Naive thymus-derived CD4-positive, alpha-beta T cell (primary cell): ENCODE data around the gene UBE2I. TPM values are rescaled to one million over a fixed set of nuclear protein-coding genes. Genes with fewer than 3 reads are reported as not detected.
A peak's percentile ranks its signal among the peaks of the same experiment; 100 is the strongest.
"Not testable (repeated sequence)": the region's sequence is repeated elsewhere in the genome, so short reads cannot be mapped to it uniquely, and the experiment has no call there.

Experiments used
- ATAC-seq: fragments of 150-1000 bp; cut with Tn5 transposase; 2 replicates; pipeline ENCODE4 v1.10.0; 2021; ENCODE audit warnings: mild to moderate bottlenecking, moderate library complexity
- CTCF ChIA-PET: fragments of 350-600 bp; sonication (Branson Sonifier 250); formaldehyde crosslinking; loops from one replicate; lab custom pipeline; 2021; ENCODE audit warnings: antibody characterized with exemption; lab: Charles Lee
- POLR2A ChIA-PET: fragments of 350-600 bp; sonication (Branson Sonifier 250); formaldehyde crosslinking; loops from one replicate; lab custom pipeline; 2021; ENCODE audit warnings: antibody characterized with exemption, inconsistent platforms; lab: Charles Lee
- DNase-seq, 9 donors: peaks; one replicate each; pipeline versions ENCODE4 v3.0.0 to v3.0.0-alpha.2; 2020 to 2022; ENCODE audit warnings: mixed read lengths in 1 of 9
- H3K27ac ChIP-seq: one replicate; pipeline ENCODE4 v1.7.0; 2013; ENCODE audit warnings: mild to moderate bottlenecking, low read depth, low read length, moderate library complexity
- H3K27me3 ChIP-seq, 2 donors: one replicate each; pipeline ENCODE4 v1.7.0; 2013; ENCODE audit warnings: low read length in 2 of 2, mild to moderate bottlenecking in 2 of 2, moderate library complexity in 2 of 2; ENCODE audit not compliant: control insufficient read depth in 2 of 2, insufficient read depth in 2 of 2
- H3K36me3 ChIP-seq, 3 experiments: 1 replicate in 2 of 3; 2 replicates in 1 of 3; pipeline ENCODE4 v1.7.0; 2013; ENCODE audit warnings: low read length in 3 of 3, mild to moderate bottlenecking in 3 of 3, moderate library complexity in 1 of 3; ENCODE audit not compliant: insufficient read depth in 3 of 3, control insufficient read depth in 2 of 3
- H3K4me1 ChIP-seq, 2 donors: one replicate each; pipeline ENCODE4 v1.7.0; 2013; ENCODE audit warnings: low read length in 2 of 2, mild to moderate bottlenecking in 2 of 2, moderate library complexity in 1 of 2; ENCODE audit not compliant: control insufficient read depth in 2 of 2, insufficient read depth in 2 of 2
- H3K4me3 ChIP-seq: 2 replicates; pipeline ENCODE4 v1.7.0; 2013; ENCODE audit warnings: mild to moderate bottlenecking, low read length
- H3K9me3 ChIP-seq, 3 experiments: 1 replicate in 2 of 3; 2 replicates in 1 of 3; pipeline ENCODE4 v1.7.0; 2013; ENCODE audit warnings: low read length in 3 of 3; ENCODE audit not compliant: control insufficient read depth in 2 of 3
- H3K27ac Mint-ChIP-seq, 9 donors: one replicate each; pipeline ENCODE4 v1.8.0; 2020 to 2022; ENCODE audit warnings: mixed read lengths in 9 of 9, mild to moderate bottlenecking in 8 of 9, moderate library complexity in 5 of 9, inconsistent platforms in 2 of 9
- H3K27me3 Mint-ChIP-seq, 5 donors: one replicate each; pipeline ENCODE4 v1.8.0; 2021 to 2022; ENCODE audit warnings: mixed read lengths in 5 of 5, mild to moderate bottlenecking in 1 of 5
- H3K36me3 Mint-ChIP-seq, 5 donors: one replicate each; pipeline ENCODE4 v1.8.0; 2020 to 2022; ENCODE audit warnings: mixed read lengths in 5 of 5, mild to moderate bottlenecking in 3 of 5, inconsistent platforms in 1 of 5
- H3K4me1 Mint-ChIP-seq, 7 donors: one replicate each; pipeline ENCODE4 v1.8.0; 2020 to 2022; ENCODE audit warnings: mixed read lengths in 7 of 7, mild to moderate bottlenecking in 3 of 7, inconsistent platforms in 1 of 7
- H3K4me3 Mint-ChIP-seq, 10 donors: one replicate each; pipeline ENCODE4 v1.8.0; 2020 to 2022; ENCODE audit warnings: mild to moderate bottlenecking in 10 of 10, mixed read lengths in 10 of 10, moderate library complexity in 6 of 10, inconsistent platforms in 2 of 10
- H3K9me3 Mint-ChIP-seq, 11 donors: one replicate each; pipeline ENCODE4 v1.8.0; 2020 to 2022; ENCODE audit warnings: mixed read lengths in 11 of 11, mild to moderate bottlenecking in 4 of 11, inconsistent platforms in 1 of 11, moderate library complexity in 1 of 11
- intact Hi-C, 2 donors: fragments of 100-400 bp; cut with micrococcal nuclease; formaldehyde crosslinking; loops; one replicate each; pipeline ENCODE4 v1.15.1; 2023
- polyA plus RNA-seq, 2 donors: library from polyadenylated mRNA; unstranded; fragments of 300-500 nt; fragmentation: Illumina TruSeq; gene quantifications; one replicate each; pipeline ENCODE4 v1.2.3, GENCODE V29; 2021
- total RNA-seq, 6 experiments: library from RNA in 5 of 6; stranded (reverse) in 5 of 6; gene quantifications; 1 replicate in 5 of 6; 2 replicates in 1 of 6; pipeline ENCODE4 v1.2.3 and lab custom pipeline; 2021 to 2026

The UBE2I gene
- total and polyA plus RNA-seq, 7 experiments from 2014 or later = 67.2 to 277 (median 176) TPM

GRCh38 chr16:1263591-1264344, 45.7 kb upstream of the UBE2I start:
- Mint-ChIP-seq H3K27ac (peak overlapping the region in 1 of 9 donors; percentile 5), H3K36me3 (no peaks in the 10 kb centered on the region), H3K4me3 (no peak overlapping the region), H3K27me3 (peaks cover 18 to 27% (median 18%) of the 10 kb centered on the region in 5 donors), H3K9me3 (peaks cover 0 to 10% (median 0%) of the 10 kb centered on the region in 11 donors), H3K4me1 (peaks cover 0 to 8% (median 5%) of the 10 kb centered on the region in 7 donors)
- H3K27me3 ChIP-seq = no peaks in the 10 kb centered on the region
- no peaks in the 10 kb centered on the region for H3K9me3 ChIP-seq
- DNase-seq (no peak), ATAC-seq (no peak)
- H3K36me3 ChIP-seq = no peaks in the 10 kb centered on the region
- H3K27ac ChIP-seq = no peak overlapping the region
- CTCF ChIA-PET = no interaction called here
- POLR2A ChIA-PET = no interaction called here
- intact Hi-C loops = no loop called here
- H3K4me3 ChIP-seq = no peak overlapping the region
- H3K4me1 ChIP-seq = no peaks in the 10 kb centered on the region

GRCh38 chr16:1264345-1265089, 44.9 kb upstream of the UBE2I start:
- POLR2A ChIA-PET = no interaction called here
- Histone ChIP-seq H3K4me1 (no peaks in the 10 kb centered on the region), H3K27me3 (no peaks in the 10 kb centered on the region), H3K9me3 (no peaks in the 10 kb centered on the region), H3K36me3 (no peaks in the 10 kb centered on the region), H3K27ac (no peak overlapping the region), H3K4me3 (no peak overlapping the region)
- CTCF ChIA-PET = no interaction called here
- Mint-ChIP-seq H3K4me1 (peaks cover 0 to 3% (median 0%) of the 10 kb centered on the region in 7 donors), H3K36me3 (no peaks in the 10 kb centered on the region), H3K9me3 (peaks cover 0 to 10% (median 0%) of the 10 kb centered on the region in 11 donors), H3K27ac (peak overlapping the region in 1 of 9 donors; percentile 5), H3K4me3 (no peak overlapping the region), H3K27me3 (peaks cover 13 to 22% (median 13%) of the 10 kb centered on the region in 5 donors)
- intact Hi-C loops = no loop called here
- no peak for DNase-seq
- no peak for ATAC-seq

GRCh38 chr16:1265090-1265630, 44.3 kb upstream of the UBE2I start:
- H3K36me3 Mint-ChIP-seq = no peaks in the 10 kb centered on the region
- intact Hi-C loops = no loop called here
- no peaks in the 10 kb centered on the region for H3K36me3 ChIP-seq
- no peaks in the 10 kb centered on the region for H3K27me3 ChIP-seq
- H3K27ac ChIP-seq = no peak overlapping the region
- POLR2A ChIA-PET = no interaction called here
- H3K4me1 Mint-ChIP-seq = peaks cover 0 to 3% (median 0%) of the 10 kb centered on the region in 7 donors
- peaks cover 13 to 19% (median 14%) of the 10 kb centered on the region in 5 donors for H3K27me3 Mint-ChIP-seq
- H3K4me3 ChIP-seq = no peak overlapping the region
- CTCF ChIA-PET = no interaction called here
- H3K4me1 ChIP-seq = no peaks in the 10 kb centered on the region
- H3K9me3 ChIP-seq = no peaks in the 10 kb centered on the region
- no peak overlapping the region for H3K4me3 Mint-ChIP-seq
- no peak for DNase-seq
- ATAC-seq = no peak
- no peak overlapping the region for H3K27ac Mint-ChIP-seq
- peaks cover 0 to 10% (median 0%) of the 10 kb centered on the region in 11 donors for H3K9me3 Mint-ChIP-seq

- Mint-ChIP-seq H3K36me3 (no peaks in the 10 kb centered on the region), H3K4me3 (no peak overlapping the region), H3K27ac (no peak overlapping the region), H3K9me3 (peaks cover 0 to 10% (median 0%) of the 10 kb centered on the region in 11 donors), H3K27me3 (peaks cover 7 to 13% (median 12%) of the 10 kb centered on the region in 5 donors), H3K4me1 (peaks cover 0 to 2% (median 0%) of the 10 kb centered on the region in 7 donors)
- no peaks in the 10 kb centered on the region for H3K9me3 ChIP-seq
- ChIA-PET POLR2A (no interaction called here), CTCF (no interaction called here)
- H3K27ac ChIP-seq = no peak overlapping the region
- ATAC-seq (no peak), DNase-seq (no peak)
- no peaks in the 10 kb centered on the region for H3K36me3 ChIP-seq
- no peaks in the 10 kb centered on the region for H3K4me1 ChIP-seq
- no peak overlapping the region for H3K4me3 ChIP-seq
- H3K27me3 ChIP-seq = no peaks in the 10 kb centered on the region
- intact Hi-C loops = no loop called here
Measured at GRCh38 chr16:1265826-1266225, 43.6 kb upstream of the UBE2I start.

GRCh38 chr16:1269418-1269817, 40.0 kb upstream of the UBE2I start:
- H3K36me3 Mint-ChIP-seq, intact Hi-C loops, H3K27me3 ChIP-seq, H3K9me3 ChIP-seq, H3K4me3 ChIP-seq, H3K9me3 Mint-ChIP-seq, H3K4me1 Mint-ChIP-seq, H3K4me1 ChIP-seq, POLR2A ChIA-PET, H3K27ac Mint-ChIP-seq, H3K36me3 ChIP-seq, H3K27ac ChIP-seq, DNase-seq, ATAC-seq, H3K4me3 Mint-ChIP-seq, CTCF ChIA-PET: not testable (repeated sequence)
- peaks cover 2 to 18% (median 8%) of the 10 kb centered on the region in 5 donors for H3K27me3 Mint-ChIP-seq

GRCh38 chr16:1271380-1271723, 38.1 kb upstream of the UBE2I start:
- CTCF ChIA-PET = no interaction called here
- Mint-ChIP-seq H3K4me3 (peak overlapping the region in 1 of 10 donors; percentile 57), H3K4me1 (peaks cover 0 to 8% (median 0%) of the 10 kb centered on the region in 7 donors), H3K27ac (no peak overlapping the region), H3K36me3 (no peaks in the 10 kb centered on the region), H3K27me3 (peaks cover 2 to 31% (median 16%) of the 10 kb centered on the region in 5 donors), H3K9me3 (peaks cover 0 to 2% (median 0%) of the 10 kb centered on the region in 11 donors)
- ATAC-seq = no peak
- Histone ChIP-seq H3K4me1 (no peaks in the 10 kb centered on the region), H3K36me3 (no peaks in the 10 kb centered on the region), H3K9me3 (no peaks in the 10 kb centered on the region), H3K27ac (no peak overlapping the region), H3K4me3 (no peak overlapping the region), H3K27me3 (no peaks in the 10 kb centered on the region)
- intact Hi-C loops = no loop called here
- POLR2A ChIA-PET = no interaction called here
- no peak for DNase-seq
